Neural cell (in vitro differentiated cells): ENCODE measurements around the gene BABAM2.

ENCODE experiments used
- CTCF ChIP-seq: fragments of 450-650 bp; IDR thresholded peaks from 2 replicates; pipeline ENCODE4 v1.5.1; 2014; ENCODE audit warnings: antibody characterized with exemption, mild to moderate bottlenecking, moderate library complexity; ENCODE audit not compliant: poor library complexity, severe bottlenecking
- EP300 ChIP-seq: fragments of 450-650 bp; conservative IDR thresholded peaks from 2 replicates; pipeline ENCODE4 v1.6.1; 2014; ENCODE audit warnings: antibody characterized with exemption, mild to moderate bottlenecking, moderate library complexity; ENCODE audit not compliant: poor library complexity, severe bottlenecking
- EZH2 ChIP-seq: fragments of 200-600, 300-800 bp; shearing (Covaris generic), sonication (generic); IDR thresholded peaks from 2 replicates; pipeline ENCODE4 v1.6.1; 2014; ENCODE audit warnings: antibody characterized with exemption, low read length, borderline replicate concordance, mild to moderate bottlenecking; ENCODE audit not compliant: insufficient read depth, poor library complexity, severe bottlenecking
- MXI1 ChIP-seq: fragments of 450-650 bp; conservative IDR thresholded peaks from 2 replicates; pipeline ENCODE4 v1.6.1; 2014; ENCODE audit warnings: antibody characterized with exemption, mild to moderate bottlenecking; ENCODE audit not compliant: poor library complexity, severe bottlenecking
- POLR2AphosphoS5 ChIP-seq: IDR thresholded peaks from 2 replicates; pipeline ENCODE4 v1.6.1; 2012
- RAD21 ChIP-seq: fragments of 450-650 bp; conservative IDR thresholded peaks from 2 replicates; pipeline ENCODE4 v1.6.1; 2014; ENCODE audit warnings: antibody characterized with exemption, mild to moderate bottlenecking, moderate library complexity
- TAF1 ChIP-seq: IDR thresholded peaks from 2 replicates; pipeline ENCODE4 v1.6.1; 2012; ENCODE audit warnings: low read depth

- TF ChIP-seq EZH2 (no peak), MXI1 (no peak), POLR2AphosphoS5 (no peak), CTCF (no peak), EP300 (no peak), RAD21 (no peak), TAF1 (no peak)
These were observed 458.4 kb downstream of the BABAM2 start for GRCh38 chr2:28348921-28349320.
